ENCODE data around the gene A2ML1. TPM values are rescaled to one million over a fixed set of nuclear protein-coding genes. Genes with fewer than 3 reads are reported as not detected.
"Not testable (repeated sequence)": the region's sequence is repeated elsewhere in the genome, so short reads cannot be mapped to it uniquely, and the experiment has no call there.

A2ML1 gene
- total RNA-seq, 4 donors from 2014 or later, result 5.7 to 9.8 (median 7.1) TPM

DNA sequence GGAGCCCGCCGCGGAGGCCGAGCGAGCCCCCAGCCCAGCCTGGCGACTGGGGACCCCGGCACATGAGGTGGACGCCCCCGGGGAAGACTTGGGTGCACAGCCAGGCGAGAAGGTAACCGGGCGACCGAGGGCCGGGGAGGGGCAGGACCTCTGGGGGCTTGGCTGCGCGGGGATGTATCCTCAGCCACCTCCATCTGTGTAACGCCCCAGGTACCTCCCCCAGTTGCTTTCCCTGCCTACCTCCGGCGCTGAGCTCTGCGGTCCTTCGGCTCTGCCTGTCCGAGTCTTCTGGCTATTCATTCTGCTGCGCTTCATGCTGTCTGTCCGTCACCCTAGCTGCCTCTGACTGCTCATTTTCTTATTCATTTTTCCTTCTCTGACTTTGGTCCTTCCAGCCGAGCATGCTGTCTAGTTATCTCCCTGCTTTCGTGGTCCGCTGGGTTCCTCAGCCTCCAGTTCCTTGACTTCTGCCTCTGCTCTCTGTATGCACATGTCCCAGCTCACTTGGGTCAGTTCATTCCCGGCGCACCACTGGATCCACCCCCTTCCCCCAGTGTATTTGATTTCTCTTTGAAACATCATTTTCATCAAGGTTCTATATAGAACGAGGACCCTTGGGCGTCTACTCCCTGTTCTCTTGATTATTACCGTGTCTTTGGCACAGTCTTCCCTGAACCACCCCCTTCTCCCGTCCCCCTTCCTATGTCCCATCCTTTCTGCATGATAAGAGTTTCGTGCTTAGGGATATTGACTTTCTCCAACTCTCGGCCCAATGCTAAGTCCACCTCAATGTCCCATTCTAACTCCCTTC is 92.5 kb downstream of the A2ML1 start:
- WGBS, 2 donors, result 1 to 4% methylated on average over 21 to 22 of the region's 35 CpGs
- Histone ChIP-seq H3K27ac (peak overlapping the region; percentile 77 to 95 (median 84)), H3K4me3 (peak overlapping the region; percentile 42 to 85 (median 69)), H3K4me1 (peaks cover 0 to 40% (median 6%) of the 10 kb centered on the region in 4 donors), H3K27me3 (no peaks in the 10 kb centered on the region), H3K9me3 (no peaks in the 10 kb centered on the region), H3K36me3 (peaks cover 0 to 16% (median 0%) of the 10 kb centered on the region in 3 donors)
- DNase-seq (ENCODE audit: low spot score in 2 of 2), result peak in 1 of 2 donors; percentile 31
- TF ChIP-seq POLR2A (IDR thresholded peaks at IDR 0.05) (no peak), EP300 (IDR thresholded peaks at IDR 0.05) (no peak)
- TF ChIP-seq, protein P1, sequence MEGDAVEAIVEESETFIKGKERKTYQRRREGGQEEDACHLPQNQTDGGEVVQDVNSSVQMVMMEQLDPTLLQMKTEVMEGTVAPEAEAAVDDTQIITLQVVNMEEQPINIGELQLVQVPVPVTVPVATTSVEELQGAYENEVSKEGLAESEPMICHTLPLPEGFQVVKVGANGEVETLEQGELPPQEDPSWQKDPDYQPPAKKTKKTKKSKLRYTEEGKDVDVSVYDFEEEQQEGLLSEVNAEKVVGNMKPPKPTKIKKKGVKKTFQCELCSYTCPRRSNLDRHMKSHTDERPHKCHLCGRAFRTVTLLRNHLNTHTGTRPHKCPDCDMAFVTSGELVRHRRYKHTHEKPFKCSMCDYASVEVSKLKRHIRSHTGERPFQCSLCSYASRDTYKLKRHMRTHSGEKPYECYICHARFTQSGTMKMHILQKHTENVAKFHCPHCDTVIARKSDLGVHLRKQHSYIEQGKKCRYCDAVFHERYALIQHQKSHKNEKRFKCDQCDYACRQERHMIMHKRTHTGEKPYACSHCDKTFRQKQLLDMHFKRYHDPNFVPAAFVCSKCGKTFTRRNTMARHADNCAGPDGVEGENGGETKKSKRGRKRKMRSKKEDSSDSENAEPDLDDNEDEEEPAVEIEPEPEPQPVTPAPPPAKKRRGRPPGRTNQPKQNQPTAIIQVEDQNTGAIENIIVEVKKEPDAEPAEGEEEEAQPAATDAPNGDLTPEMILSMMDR (IDR thresholded peaks at IDR 0.05), result no peak

DNA sequence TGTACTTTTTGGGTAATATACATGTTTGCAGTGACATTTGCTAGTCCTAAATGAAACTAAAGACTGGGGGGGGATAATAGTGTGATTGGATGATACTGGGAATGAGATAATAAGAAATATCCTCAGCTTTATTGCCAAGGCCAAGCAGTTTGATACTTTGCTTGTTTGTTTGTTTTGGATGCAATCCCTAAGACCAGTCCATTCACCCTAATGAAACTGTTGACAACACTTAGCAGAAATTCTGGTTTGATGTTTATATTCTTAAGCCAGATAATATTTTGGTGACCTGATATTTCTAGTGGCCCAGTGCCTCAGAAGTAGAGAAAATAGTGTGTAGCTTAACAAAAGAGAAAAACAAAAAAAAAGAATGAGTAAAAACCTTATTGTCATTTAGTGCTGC is 93.7 kb downstream of the A2ML1 start:
- no peak for TF ChIP-seq POLR2A (IDR thresholded peaks at IDR 0.05)
- TF ChIP-seq, protein P1 (IDR thresholded peaks at IDR 0.05), result no peak
- TF ChIP-seq EP300 (IDR thresholded peaks at IDR 0.05), result no peak
- Histone ChIP-seq H3K4me1 (peaks cover 0 to 40% (median 6%) of the 10 kb centered on the region in 4 donors), H3K36me3 (peaks cover 0 to 29% (median 0%) of the 10 kb centered on the region in 3 donors), H3K9me3 (no peaks in the 10 kb centered on the region), H3K27me3 (no peaks in the 10 kb centered on the region), H3K27ac (peak overlapping the region in 1 of 4 donors; percentile 10), H3K4me3 (no peak overlapping the region)
- no peak for DNase-seq (ENCODE audit: low spot score in 2 of 2)

DNA sequence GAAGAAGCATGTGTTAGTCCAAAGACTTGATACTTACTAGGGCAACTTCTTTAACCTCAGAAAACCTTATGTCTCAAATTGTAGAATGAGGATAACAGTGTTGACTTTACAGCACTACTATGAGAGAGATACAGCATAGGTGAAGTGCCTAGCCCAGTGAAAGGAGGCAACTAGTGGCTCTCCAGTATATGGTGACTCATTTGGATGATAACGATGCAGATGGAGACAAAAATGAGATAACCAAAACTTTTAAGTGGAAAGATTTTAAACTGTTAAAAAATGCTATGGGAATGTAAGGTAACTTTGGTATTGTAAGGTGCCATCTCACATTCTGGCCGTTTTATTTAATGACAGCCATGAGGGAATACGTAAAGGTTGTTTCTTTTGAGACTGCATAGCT is 94.6 kb downstream of the A2ML1 start:
- TF ChIP-seq EP300 (IDR thresholded peaks at IDR 0.05) (no peak), POLR2A (IDR thresholded peaks at IDR 0.05) (no peak)
- TF ChIP-seq, protein P1 (IDR thresholded peaks at IDR 0.05), result no peak
- Histone ChIP-seq H3K4me3 (no peak overlapping the region), H3K27ac (no peak overlapping the region), H3K27me3 (no peaks in the 10 kb centered on the region), H3K36me3 (peaks cover 0 to 37% (median 0%) of the 10 kb centered on the region in 3 donors), H3K9me3 (no peaks in the 10 kb centered on the region), H3K4me1 (peaks cover 0 to 40% (median 6%) of the 10 kb centered on the region in 4 donors)
- 79 to 82% methylated on average over 3 of the region's 3 CpGs for WGBS, 2 donors
- DNase-seq (ENCODE audit: low spot score in 2 of 2), result no peak

DNA sequence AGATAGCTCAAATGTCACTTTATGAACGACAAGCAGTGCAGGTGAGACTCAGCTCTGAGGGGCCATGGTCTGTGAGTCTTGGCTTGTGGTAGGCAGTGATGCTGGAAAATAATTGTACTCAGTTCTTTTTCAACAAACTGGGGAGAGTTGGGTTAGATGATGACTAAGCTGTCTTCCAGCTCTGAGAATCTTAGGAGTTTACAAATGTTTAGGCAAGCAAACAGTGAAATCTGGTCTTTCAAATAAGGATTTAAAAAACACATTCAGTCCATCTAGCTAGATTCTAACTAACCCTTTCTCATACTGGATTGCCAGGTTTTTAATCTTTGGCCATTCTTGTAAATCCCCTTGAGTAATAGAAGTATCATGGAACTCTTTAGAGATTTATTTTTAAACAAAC is 95.3 kb downstream of the A2ML1 start:
- no peak for TF ChIP-seq POLR2A (IDR thresholded peaks at IDR 0.05)
- TF ChIP-seq, protein P1 (IDR thresholded peaks at IDR 0.05), result no peak
- no peak for TF ChIP-seq EP300 (IDR thresholded peaks at IDR 0.05)
- H3K27me3 ChIP-seq, result no peaks in the 10 kb centered on the region
- no peaks in the 10 kb centered on the region for H3K9me3 ChIP-seq
- peaks cover 0 to 45% (median 0%) of the 10 kb centered on the region in 3 donors for H3K36me3 ChIP-seq
- 47 to 73% methylated on average over 1 of the region's 1 CpG for WGBS, 2 donors
- DNase-seq (ENCODE audit: low spot score in 2 of 2), result no peak
- peaks cover 0 to 33% (median 6%) of the 10 kb centered on the region in 4 donors for H3K4me1 ChIP-seq
- H3K4me3 ChIP-seq, result no peak overlapping the region
- H3K27ac ChIP-seq, result no peak overlapping the region

DNA sequence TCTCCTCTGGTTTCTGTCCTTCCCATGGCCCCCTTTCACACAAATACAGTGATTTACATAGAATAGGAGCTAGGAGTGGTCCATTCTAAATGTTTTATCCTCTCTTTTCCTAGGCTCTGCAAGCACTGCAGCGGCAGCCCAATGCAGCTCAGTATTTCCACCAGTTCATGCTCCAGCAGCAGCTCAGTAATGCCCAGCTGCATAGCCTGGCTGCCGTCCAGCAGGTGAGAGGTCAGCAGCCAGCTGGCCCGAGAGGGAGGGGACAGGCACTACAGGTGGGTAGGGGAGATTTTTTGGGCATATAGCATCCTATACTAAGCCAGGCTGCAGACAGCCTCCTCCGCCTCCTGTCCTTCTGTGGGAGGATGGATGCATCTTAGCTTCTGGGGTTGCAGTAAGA is 97.2 kb downstream of the A2ML1 start:
- H3K27me3 ChIP-seq; H3K9me3 ChIP-seq; DNase-seq (ENCODE audit: low spot score in 2 of 2); H3K27ac ChIP-seq; H3K4me3 ChIP-seq: not testable (repeated sequence)
- WGBS, 2 donors, result 81 to 94% methylated on average over 4 of the region's 4 CpGs
- Histone ChIP-seq H3K4me1 (peaks cover 0 to 21% (median 3%) of the 10 kb centered on the region in 4 donors), H3K36me3 (peaks cover 0 to 63% (median 0%) of the 10 kb centered on the region in 3 donors)

All from tibial nerve (tissue), 4 donors.